Suprapubic skin (tissue), 4 donors: ENCODE data around the gene SLC35E1. TPM values are rescaled to one million over a fixed set of nuclear protein-coding genes. Genes with fewer than 3 reads are reported as not detected.
"Not testable (repeated sequence)": the region's sequence is repeated elsewhere in the genome, so short reads cannot be mapped to it uniquely, and the experiment has no call there.

ENCODE experiments used
- DNase-seq, 2 donors: peaks; one replicate each; pipeline ENCODE4 v3.0.0-alpha.2; 2019; ENCODE audit warnings: low spot score in 2 of 2
- H3K27ac ChIP-seq: fragments of 200-600 bp; sonication (generic); one replicate; pipeline ENCODE4 v1.5.1; 2019
- H3K27me3 ChIP-seq: fragments of 200-600 bp; sonication (generic); one replicate; pipeline ENCODE4 v1.5.1; 2019
- H3K36me3 ChIP-seq: fragments of 200-600 bp; sonication (generic); one replicate; pipeline ENCODE4 v1.5.1; 2019
- H3K4me1 ChIP-seq: fragments of 200-600 bp; sonication (generic); one replicate; pipeline ENCODE4 v1.5.1; 2019
- H3K4me3 ChIP-seq: fragments of 200-600 bp; sonication (generic); one replicate; pipeline ENCODE4 v1.5.1; 2019; ENCODE audit warnings: mild to moderate bottlenecking
- H3K9me3 ChIP-seq: fragments of 200-600 bp; sonication (generic); one replicate; pipeline ENCODE4 v1.5.1; 2019
- EP300 ChIP-seq: sonication (generic); formaldehyde crosslinking; IDR thresholded peaks from one replicate; pipeline ENCODE4 v1.6.1; 2017; ENCODE audit warnings: antibody characterized with exemption
- POLR2A ChIP-seq, 2 donors: fragments of 450-650 bp; IDR thresholded peaks; one replicate each; pipeline ENCODE4 v1.6.1; 2017; ENCODE audit warnings: antibody characterized with exemption in 2 of 2, mild to moderate bottlenecking in 2 of 2, moderate library complexity in 2 of 2
- POLR2AphosphoS5 ChIP-seq, 3 donors: sonication (generic); formaldehyde crosslinking; IDR thresholded peaks; one replicate each; pipeline ENCODE4 v1.6.1; 2017; ENCODE audit warnings: antibody characterized with exemption in 3 of 3
- WGBS: methylation state at CpG from one replicate; pipeline ENCODE4 v1.1.5; 2018; 5-methylcytosine and 5-hydroxymethylcytosine counted together
- total RNA-seq, 4 donors: library from RNA; depleted of rRNA; stranded (reverse); fragments of >200 nt; gene quantifications; one replicate each; pipeline ENCODE4 v1.1.0, GENCODE V29; 2016
- TF ChIP-seq, protein P1 (sequence below), 2 donors: fragments of 200-600 bp in 1 of 2; fragments of 450-650 bp in 1 of 2; sonication (generic) in 1 of 2; IDR thresholded peaks; one replicate each; pipeline ENCODE4 v1.5.1; 2016 to 2019; ENCODE audit warnings: antibody characterized with exemption in 2 of 2, mild to moderate bottlenecking in 1 of 2, moderate library complexity in 1 of 2

SLC35E1 gene
- total RNA-seq, 4 donors from 2014 or later = 49.8 to 64.8 (median 56.3) TPM

- Histone ChIP-seq H3K27ac (peak overlapping the region; percentile 81), H3K36me3 (peaks cover 56% of the 10 kb centered on the region)
- TF ChIP-seq EP300 (no peak), POLR2AphosphoS5 (IDR thresholded peaks at IDR 0.05) (no peak)
- TF ChIP-seq, protein P1, sequence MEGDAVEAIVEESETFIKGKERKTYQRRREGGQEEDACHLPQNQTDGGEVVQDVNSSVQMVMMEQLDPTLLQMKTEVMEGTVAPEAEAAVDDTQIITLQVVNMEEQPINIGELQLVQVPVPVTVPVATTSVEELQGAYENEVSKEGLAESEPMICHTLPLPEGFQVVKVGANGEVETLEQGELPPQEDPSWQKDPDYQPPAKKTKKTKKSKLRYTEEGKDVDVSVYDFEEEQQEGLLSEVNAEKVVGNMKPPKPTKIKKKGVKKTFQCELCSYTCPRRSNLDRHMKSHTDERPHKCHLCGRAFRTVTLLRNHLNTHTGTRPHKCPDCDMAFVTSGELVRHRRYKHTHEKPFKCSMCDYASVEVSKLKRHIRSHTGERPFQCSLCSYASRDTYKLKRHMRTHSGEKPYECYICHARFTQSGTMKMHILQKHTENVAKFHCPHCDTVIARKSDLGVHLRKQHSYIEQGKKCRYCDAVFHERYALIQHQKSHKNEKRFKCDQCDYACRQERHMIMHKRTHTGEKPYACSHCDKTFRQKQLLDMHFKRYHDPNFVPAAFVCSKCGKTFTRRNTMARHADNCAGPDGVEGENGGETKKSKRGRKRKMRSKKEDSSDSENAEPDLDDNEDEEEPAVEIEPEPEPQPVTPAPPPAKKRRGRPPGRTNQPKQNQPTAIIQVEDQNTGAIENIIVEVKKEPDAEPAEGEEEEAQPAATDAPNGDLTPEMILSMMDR (IDR thresholded peaks at IDR 0.05) = no peak
Measured at GRCh38 chr19:16508546-16508945, 63.7 kb downstream of the SLC35E1 start.

GRCh38 chr19:16506961-16507360 is 65.3 kb downstream of the SLC35E1 start:
- TF ChIP-seq EP300 = no peak
- TF ChIP-seq POLR2AphosphoS5 (IDR thresholded peaks at IDR 0.05) = no peak
- TF ChIP-seq, protein P1 (IDR thresholded peaks at IDR 0.05) = no peak
- TF ChIP-seq POLR2A (IDR thresholded peaks at IDR 0.05) = no peak
- Histone ChIP-seq H3K27ac (no peak overlapping the region), H3K36me3 (peaks cover 55% of the 10 kb centered on the region), H3K4me3 (no peak overlapping the region), H3K9me3 (no peaks in the 10 kb centered on the region), H3K27me3 (no peaks in the 10 kb centered on the region), H3K4me1 (peaks cover 6% of the 10 kb centered on the region)
- no peak for DNase-seq
- 90% methylated on average over 6 of the region's 6 CpGs for WGBS

More at GRCh38 chr19:16508546-16508945, 63.7 kb downstream of the SLC35E1 start:
- Histone ChIP-seq H3K9me3 (no peaks in the 10 kb centered on the region), H3K4me1 (peaks cover 6% of the 10 kb centered on the region), H3K27me3 (no peaks in the 10 kb centered on the region), H3K4me3 (no peak overlapping the region)
- DNase-seq = no peak
- WGBS = 89% methylated on average over 5 of the region's 5 CpGs

- H3K4me1 ChIP-seq, H3K27ac ChIP-seq, H3K4me3 ChIP-seq, H3K9me3 ChIP-seq, DNase-seq, H3K27me3 ChIP-seq: not testable (repeated sequence)
- 94% methylated on average over 11 of the region's 11 CpGs for WGBS
- H3K36me3 ChIP-seq = peaks cover 56% of the 10 kb centered on the region
Measured at GRCh38 chr19:16506161-16506560, 66.1 kb downstream of the SLC35E1 start.

- 89% methylated on average over 3 of the region's 3 CpGs for WGBS
- Histone ChIP-seq H3K4me3 (no peak overlapping the region), H3K27me3 (no peaks in the 10 kb centered on the region), H3K27ac (no peak overlapping the region), H3K4me1 (no peaks in the 10 kb centered on the region), H3K9me3 (no peaks in the 10 kb centered on the region), H3K36me3 (peaks cover 46% of the 10 kb centered on the region)
- no peak for TF ChIP-seq POLR2A (IDR thresholded peaks at IDR 0.05)
- DNase-seq = no peak
Measured at GRCh38 chr19:16504271-16504670, 67.9 kb downstream of the SLC35E1 start.

Other genes starting within 250 kb of the SLC35E1 start
- gene KLF2, start 247.6 kb downstream of the SLC35E1 start, total RNA-seq = 10 to 100 TPM; 27.0 to 41.1 (median 36.9) TPM
- 10 to 100 TPM; 27.3 to 59.2 (median 33.4) TPM for gene EPS15L1, start 100.4 kb downstream of the SLC35E1 start, total RNA-seq
- not detected for gene CALR3, start 76.2 kb downstream of the SLC35E1 start, total RNA-seq
- 1 to 10 TPM; 2.7 to 7.4 (median 6.5) TPM for gene C19orf44, start 76.0 kb downstream of the SLC35E1 start, total RNA-seq
- 10 to 100 TPM; 13.3 to 35.6 (median 18.9) TPM for gene CHERP, start 30.0 kb downstream of the SLC35E1 start, total RNA-seq
- gene MED26, start 55.8 kb upstream of the SLC35E1 start, total RNA-seq = 10 to 100 TPM; 13.1 to 15.4 (median 14.6) TPM
- 100 to 1,000 TPM in 2 of 4 donors, 10 to 100 TPM in 2; 77.3 to 121 (median 98.8) TPM for gene SMIM7, start 87.7 kb upstream of the SLC35E1 start, total RNA-seq
- gene TMEM38A, start 88.7 kb upstream of the SLC35E1 start, total RNA-seq = 1 to 10 TPM; 2.3 to 2.8 (median 2.7) TPM
- 1 to 10 TPM in 2 of 4 donors, under 1 TPM in 2; 0.68 to 1.5 (median 1.1) TPM for gene NWD1, start 147.4 kb upstream of the SLC35E1 start, total RNA-seq